ENCODE results near the gene GAS2.

- no peak for TF ChIP-seq CTCF (IDR thresholded peaks at IDR 0.05)
- no peak for TF ChIP-seq POLR2A (IDR thresholded peaks at IDR 0.05)
Measured at GRCh38 chr11:22764735-22765134, 98.3 kb downstream of the GAS2 start.

Measured in uterus (tissue), 2 donors.